GM21526 (cell line): ENCODE results near the gene KCNIP4.

ENCODE experiments used
- ATAC-seq: cut with Tn5 transposase; IDR thresholded peaks from one replicate; pipeline ENCODE4 v1.9.1; 2021; ENCODE audit warnings: moderate library complexity; ENCODE audit not compliant: unreplicated experiment, low FRiP score

The KCNIP4 gene

DNA sequence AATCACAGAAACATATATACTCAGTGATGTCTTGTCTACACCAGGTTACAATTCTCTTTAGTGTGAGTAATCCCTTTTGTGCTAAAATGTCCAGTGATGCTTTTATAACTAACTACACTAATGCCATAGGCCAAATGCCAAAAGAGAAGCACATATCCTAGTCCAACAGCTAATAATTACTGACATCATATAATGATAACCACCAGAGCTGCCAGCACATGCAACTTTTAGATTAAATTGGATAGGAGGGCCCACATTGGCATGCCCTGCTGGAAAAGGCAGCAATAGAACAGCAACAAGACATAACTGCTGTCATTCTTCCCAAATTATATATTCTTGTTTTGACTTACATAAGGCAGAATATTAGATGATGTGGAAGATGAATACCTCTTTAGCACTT, 238.8 kb downstream of the KCNIP4 start:
- no peak for ATAC-seq

DNA sequence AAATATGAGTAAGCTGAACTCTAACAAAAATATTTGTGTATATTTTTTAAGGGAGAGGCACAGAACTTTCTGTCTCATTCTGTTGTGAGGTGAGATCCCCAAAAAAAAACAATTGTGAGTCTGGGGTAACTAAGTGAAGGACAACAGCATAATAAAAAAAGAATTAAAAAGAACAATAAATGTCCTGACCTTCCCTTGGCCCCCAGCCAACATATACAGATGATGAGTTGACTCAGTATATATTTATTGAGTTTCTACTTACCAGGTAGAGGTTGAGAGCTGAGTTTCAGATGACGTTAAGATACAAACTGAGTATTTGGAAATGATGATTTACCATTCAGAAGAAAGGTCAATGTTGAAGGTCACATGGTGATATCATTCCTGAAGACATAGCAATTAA, 239.5 kb downstream of the KCNIP4 start:
- ATAC-seq = no peak

DNA sequence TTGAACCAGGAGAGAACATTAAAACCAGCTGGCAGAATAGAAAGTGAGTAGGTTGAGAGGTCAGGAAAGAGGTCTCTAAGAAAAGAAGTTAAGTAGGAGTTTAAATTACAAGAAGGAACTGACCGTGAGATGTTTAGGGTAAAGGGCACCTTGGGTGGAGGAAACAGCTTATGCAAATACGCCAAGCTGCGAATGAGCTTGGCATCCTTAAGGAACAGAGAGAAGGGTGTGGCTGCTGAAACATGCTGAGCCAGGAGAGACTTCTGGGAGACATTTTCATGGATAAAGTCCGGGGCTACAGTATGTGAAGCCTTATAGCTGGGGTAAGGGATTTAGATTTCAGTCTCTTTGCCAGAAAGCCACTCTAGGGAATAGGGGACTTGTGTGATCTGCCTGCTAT, 249.1 kb downstream of the KCNIP4 start:
- no peak for ATAC-seq

DNA sequence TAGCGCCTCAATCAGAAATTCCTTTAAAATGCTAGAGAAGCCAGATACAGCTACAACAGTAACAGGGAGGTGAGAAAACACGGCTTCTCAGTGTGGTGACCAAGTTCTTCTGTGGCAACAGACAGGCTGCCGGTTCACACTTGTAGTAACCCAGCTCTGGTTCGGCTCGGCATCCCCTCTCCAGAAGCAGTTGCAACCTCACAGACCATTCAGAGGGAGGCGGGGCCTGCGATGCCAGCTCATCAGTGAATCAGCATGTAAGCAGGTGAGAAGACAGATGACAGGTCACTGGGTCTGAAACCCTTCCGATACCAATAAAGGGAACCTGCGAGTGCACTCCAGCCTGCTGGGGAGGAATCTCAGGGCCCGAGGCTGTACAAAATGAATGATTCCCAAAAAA, 251.0 kb downstream of the KCNIP4 start:
- no peak for ATAC-seq

DNA sequence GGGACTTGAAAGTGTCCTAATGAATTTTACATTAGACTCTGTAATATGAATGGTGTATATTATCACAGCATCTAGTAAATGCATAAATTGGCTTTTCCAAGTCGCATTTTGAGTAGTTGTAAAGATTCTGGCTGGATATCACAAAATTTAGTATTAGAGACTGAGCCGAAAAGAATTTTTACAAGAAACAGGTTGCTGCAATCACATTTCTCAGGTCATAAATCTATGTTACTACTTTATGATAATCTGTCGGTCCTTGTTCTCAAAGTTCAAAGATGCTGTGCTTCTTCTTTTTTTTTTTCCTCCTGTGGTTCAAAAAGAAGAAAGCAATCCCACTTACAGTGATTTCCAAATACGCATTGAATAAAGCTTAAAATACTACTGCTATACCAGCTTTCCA, 253.4 kb downstream of the KCNIP4 start:
- no peak for ATAC-seq

DNA sequence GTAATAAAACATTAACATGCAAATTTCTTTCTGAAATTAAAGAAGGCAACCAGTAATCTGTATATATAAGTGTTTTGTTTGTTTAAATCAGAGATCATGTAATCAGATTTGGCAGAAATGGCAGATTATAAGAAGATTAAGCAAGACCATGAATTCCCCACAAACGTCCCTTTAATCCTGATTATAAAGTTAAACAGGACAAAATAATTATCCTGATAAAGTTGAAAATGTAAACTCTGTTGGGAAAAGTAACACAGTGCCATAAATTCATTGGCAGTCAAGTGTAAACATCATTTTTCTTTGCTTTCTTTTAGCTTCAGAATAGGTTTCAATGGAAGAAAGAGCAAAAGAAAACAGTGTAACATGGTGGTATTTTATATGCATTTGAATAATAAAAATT, 256.3 kb downstream of the KCNIP4 start:
- no peak for ATAC-seq

DNA sequence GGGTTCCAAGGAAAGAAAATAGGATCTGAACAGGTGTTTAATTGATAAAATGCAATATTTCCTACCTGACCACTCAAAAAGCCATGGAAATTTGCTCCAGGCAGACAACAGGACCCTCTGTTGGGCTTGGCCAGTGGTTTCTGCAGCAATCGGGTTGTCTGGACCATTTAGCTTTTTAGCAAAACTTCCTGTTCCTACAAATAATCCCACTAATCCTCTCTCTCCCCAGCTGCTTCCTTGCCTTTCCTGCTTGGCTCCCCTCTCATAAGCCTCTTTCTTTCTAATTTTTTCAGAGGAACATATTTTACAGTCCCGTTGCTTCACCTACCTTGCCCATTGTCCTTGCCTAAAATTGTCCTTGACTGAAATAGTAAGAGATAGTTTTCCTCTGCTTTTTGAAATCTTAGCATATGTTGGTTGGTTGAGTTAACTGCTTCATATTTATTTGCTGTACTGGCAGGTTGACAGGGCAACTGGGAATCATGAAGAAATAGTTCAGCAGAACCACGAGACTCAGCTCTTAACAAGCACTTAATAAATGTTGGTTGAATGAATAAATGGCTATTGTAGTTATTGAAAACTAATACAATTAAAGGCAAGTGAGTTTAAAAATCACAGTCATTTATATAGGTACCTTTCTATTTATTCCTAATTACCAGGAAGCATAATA, 259.8 kb downstream of the KCNIP4 start:
- ATAC-seq = no peak

DNA sequence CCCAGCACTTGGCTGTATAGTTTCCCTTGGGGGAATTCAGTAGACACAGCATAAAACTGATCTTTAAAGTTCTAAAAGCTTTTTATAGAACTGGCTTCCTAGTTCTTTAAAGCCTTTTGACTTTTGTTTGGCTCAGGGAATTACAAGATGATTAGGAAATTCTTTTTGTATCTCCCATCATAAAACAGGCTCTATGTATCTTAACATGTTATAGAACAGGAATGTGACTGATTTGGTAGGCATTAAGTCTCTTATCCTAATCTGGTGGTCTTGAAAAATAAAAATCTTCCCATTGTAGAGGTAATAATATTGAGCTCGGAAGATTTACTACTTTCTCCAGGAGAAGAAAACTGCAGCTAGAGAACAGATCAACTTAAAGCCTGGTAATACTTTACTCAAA, 262.7 kb downstream of the KCNIP4 start:
- ATAC-seq = no peak

DNA sequence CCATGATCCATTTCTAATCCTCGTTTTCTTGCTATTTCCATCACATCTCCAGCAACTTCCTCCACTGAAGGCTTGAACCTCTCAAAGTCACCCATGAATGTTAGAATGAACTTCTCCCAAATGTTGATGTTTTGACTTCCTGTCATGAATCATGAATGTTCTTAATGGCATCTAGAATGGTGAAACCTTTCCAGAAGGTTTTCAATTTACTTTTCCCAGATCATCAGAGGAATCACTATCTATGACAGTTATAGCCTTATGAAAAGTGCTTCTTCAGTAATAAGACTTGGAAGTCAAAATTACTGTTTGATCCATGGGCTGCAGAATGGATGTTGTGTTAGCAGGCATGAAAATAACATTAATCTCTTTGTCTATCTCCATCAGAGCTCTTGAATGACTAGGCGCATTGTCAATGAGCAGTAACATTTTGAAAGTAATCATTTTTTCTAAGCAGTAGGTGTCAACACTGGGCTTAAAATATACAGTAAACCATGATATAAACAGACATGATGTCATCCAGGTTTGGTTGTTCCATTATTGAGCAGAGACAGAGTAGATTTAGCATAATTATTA, 268.2 kb downstream of the KCNIP4 start:
- no peak for ATAC-seq

DNA sequence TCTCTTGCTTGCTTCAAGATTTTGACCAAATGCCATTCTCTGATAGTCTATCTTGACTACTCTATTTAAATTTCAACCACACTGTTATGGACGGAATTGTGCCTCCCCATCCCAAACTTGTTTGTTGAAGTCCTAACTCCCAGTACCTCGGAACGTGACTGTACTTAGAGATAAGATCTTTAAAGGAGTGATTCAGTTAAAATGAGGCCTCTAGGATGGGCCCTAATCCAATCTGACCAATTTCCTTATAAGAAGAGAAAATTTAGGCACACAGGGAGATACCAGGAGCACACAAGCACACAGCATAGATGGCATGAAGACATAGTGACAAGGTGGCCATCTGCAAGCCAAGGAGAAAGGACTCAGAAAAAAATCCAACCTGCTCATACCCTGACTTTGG, 269.9 kb downstream of the KCNIP4 start:
- no peak for ATAC-seq

DNA sequence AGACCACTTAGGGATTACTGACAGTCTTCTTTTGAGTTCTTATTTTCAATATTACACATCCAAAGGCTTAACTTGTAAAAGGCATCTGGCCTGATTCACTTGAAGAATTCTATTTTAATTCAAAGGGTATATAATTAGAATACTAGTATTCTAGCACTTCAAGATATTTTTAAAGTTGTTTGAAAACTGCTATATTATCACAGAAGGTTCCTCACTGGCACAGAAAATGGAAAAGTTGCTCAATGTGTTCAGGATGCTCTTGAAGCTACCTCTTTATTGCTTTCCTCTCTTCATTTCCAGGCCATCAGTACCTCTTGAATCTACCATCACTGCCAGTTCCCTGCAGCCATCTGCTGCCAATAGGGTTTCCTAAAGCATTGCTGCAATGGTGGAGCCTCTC, 271.4 kb downstream of the KCNIP4 start:
- ATAC-seq = no peak

DNA sequence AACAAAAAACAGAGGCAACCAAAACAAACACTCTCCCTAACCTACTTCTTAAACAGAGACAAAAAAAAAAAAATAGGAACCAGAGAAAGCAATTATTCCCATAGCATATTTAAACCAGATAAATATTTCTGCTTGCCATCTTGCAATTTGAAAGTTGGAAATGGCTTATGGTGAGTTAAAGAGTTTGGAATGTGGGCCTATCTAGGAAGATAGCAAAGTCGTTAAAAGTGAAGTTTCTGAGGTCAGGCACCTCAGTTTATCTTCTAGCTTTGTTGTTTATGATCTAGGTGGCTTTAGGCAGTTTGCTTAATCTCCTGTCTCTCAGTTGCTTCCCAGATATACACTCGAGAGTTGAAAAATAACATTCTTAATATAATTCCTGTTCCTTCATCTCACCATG, 284.2 kb downstream of the KCNIP4 start:
- no peak for ATAC-seq

DNA sequence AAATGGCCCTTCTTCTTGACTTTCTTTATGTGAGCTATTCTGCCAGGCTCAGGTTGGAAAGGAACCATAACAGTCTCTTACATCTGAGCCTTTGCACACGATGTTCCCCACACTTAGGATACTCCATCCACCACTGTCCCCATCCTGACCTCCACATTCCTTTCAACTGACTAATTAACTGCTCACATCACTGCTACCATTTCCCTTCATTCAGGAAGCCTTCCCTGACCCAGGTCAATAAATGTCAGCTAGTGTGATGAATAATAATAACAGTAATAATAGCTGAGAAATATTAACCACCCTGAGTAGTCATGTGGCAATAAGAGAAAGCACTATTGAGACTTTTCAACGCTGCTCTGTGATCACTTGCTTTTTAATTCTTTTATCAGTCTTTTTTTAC, 291.7 kb downstream of the KCNIP4 start:
- no peak for ATAC-seq

DNA sequence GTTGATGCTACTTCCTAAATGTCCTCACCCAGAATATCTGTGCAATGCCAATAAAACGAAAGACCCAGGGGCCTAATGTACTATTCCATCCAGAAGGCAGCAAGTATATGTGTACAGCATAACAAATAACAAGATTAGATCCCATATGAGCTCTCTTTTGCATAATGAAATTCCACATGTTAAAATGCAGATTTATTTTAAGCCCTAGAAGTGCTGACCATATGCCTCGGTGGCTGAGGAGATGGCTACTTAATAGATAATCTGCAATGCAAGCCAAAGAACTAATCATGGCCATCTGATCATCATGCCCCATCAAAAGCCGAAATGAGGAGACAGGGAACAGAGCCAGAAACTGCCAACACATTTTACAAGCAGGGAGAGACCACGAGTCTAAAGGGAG, 293.5 kb downstream of the KCNIP4 start:
- ATAC-seq = no peak

DNA sequence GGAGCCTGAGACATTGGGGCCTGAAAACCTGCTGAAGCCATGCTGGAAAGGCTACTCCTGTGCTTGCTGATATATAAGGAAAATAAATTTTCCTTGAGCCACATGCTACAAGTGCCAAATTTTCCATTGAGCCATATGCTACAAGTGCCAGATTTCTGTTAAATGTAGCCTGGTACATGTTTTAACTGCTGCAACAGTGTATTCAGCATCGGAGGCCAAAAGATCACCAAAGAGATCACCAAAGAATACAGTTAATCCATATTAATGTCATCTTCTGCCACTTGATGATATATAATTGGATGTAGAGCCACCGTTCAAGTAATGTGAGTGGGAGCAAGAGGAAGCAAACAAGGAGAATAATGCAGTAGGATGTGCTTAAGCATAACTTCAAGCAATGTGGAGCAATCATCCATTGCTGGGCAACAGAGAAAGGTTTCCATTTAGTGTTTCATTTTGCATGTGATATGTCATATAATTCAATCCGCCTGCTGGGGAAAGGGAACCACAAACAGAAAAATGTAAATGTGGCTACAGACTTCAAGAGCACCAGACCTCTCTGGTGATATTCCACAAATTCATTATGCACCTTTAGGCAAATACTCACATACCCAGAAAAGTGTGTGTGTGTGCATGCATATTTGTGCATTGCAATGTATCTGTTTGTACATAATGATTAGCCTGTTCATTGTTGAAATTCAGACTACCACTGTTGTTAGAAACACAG, 295.9 kb downstream of the KCNIP4 start:
- ATAC-seq = no peak

DNA sequence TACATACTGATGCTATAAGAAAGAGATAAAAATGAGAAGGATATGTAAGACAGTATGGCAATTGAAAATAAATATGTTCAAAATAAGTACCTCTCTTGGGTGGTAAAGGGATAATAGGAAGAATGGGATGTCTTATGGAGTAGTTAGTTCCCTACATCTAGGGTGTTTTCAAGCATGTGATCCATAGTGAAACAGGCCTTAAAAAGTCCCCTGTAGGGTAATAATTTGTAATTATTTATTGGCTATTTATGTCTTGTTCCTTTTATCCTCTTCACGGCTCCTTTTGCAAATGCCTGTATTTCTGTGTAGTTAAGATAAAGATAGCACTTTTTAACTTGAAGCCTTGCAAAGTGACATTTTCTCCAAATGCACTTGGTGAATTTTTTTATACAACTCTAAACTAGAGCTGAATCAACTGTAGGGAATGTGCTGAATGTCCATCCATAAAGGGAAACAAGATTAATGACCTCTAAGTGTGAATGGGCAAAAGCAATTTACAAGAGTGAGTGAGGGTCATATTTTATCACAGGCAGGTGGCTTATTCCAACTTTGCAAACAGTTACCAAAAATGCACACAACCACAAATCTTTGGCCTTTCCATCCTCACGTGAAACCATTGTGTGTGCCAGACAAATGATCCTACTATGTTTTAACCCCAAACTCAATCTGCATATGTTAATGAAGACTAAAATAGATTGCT, 299.0 kb downstream of the KCNIP4 start:
- ATAC-seq = no peak

DNA sequence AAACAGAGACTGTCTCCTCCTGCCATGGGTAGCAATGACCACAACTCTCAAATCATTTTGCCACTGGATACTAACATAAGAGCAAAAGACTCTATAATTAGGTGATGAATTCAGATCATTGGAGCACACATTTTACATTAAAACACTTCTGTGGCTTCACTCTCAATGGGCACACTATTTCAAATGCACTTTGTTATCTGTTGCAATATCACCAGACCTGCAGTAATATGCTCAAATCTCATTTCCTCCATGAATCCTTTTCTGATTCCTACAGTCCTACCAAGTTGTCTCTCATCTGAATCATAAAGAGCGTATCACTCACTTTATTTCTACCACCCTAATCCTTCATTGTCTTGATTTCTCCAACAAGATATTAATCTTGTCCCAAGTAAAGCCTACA, 302.8 kb downstream of the KCNIP4 start:
- no peak for ATAC-seq

DNA sequence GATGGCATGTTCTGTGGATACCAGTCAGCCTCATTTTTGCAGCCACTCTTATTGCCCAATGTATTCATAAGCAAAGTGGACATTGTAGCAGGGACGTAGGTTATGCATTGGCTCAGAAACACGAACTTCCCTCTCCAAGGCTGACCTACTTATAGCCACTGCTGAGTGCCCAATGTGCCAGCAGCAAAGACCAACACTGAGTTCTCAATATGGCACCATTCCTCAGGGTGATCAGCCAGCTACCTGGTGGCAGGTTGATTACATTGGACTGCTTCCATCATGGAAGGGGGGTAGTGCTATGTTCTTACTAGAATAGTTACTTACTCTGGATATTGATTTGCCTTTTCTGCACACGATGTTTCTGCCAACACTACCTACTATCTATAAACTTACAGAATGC, 306.9 kb downstream of the KCNIP4 start:
- no peak for ATAC-seq

DNA sequence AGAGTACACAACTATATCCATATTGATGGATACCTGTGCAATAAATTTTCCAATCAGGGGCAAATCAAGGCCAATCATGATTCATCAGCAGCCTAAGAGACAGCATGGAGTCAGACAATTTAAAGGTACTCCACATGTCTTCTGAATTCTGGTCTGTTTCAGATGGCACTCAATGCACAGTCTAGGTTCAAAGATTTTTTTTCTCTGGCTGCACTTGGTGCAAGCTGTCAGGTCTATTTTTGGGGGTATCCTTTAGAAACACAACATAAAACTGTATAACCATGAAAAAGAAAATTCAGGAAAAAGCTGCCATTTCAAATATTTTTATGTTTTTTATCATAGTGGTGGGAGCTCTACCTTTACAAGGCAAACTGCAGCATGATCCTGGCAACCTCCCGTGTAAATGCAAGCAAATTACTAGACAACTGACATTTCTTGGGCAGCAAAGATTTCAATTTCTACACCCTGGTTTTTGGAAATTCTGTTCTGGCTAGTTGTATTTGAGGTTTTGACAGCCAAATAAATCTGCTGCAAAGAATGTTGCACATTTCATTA, 310.3 kb downstream of the KCNIP4 start:
- ATAC-seq = no peak

DNA sequence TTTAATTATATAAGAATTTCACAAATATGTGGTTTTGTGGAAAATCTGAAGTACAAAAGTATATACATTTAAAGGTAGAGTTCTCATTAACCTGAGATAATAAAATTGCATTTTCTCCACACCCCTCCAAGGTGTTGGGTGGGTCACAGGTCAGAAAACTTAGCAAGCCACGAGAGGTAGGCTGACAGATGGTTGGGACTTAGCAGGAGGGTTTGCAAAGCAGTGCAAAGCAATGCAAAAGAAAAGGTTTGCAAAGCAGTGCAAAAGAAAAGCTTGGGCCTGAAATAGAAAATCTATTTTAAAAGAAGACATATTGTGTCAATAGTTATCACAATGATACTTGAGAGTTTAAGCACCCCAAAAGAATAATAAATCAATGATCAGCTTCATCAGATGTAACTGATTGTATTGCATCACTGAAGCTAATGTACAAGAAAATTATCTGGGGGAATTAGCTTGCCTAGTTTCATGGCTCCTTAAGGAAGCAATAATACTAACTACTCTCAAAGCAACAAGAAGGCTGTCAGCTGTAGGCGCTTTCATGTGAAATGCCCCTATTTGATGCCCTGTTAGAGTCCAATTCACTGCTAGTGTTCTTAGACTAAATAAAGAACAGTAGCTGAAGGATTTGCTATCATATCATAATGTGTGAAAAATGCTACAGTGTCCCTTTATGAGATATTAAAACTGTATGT, 319.5 kb downstream of the KCNIP4 start:
- no peak for ATAC-seq
